Hepatocyte (in vitro differentiated cells): ENCODE results near the gene ARL15.

Experiments used
- CTCF ChIP-seq: fragments of 200-600 bp; sonication (generic); IDR thresholded peaks from 2 replicates; pipeline ENCODE4 v1.5.1; 2016; ENCODE audit warnings: antibody characterized with exemption, mild to moderate bottlenecking; ENCODE audit not compliant: poor library complexity
- EZH2 ChIP-seq: fragments of 200-600 bp; sonication (generic); IDR thresholded peaks from 2 replicates; pipeline ENCODE4 v1.6.1; 2016; ENCODE audit warnings: antibody characterized with exemption, mild to moderate bottlenecking, borderline replicate concordance

GRCh38 chr5:53890490-53890889 is 419.9 kb downstream of the ARL15 start:
- TF ChIP-seq EZH2 (no peak), CTCF (no peak)
